ENCODE data around the gene AUTS2. TPM values are rescaled to one million over a fixed set of nuclear protein-coding genes. Genes with fewer than 3 reads are reported as not detected.

AUTS2 gene
- total RNA-seq, 1 experiment from 2014 or later = 2.3 TPM

DNA sequence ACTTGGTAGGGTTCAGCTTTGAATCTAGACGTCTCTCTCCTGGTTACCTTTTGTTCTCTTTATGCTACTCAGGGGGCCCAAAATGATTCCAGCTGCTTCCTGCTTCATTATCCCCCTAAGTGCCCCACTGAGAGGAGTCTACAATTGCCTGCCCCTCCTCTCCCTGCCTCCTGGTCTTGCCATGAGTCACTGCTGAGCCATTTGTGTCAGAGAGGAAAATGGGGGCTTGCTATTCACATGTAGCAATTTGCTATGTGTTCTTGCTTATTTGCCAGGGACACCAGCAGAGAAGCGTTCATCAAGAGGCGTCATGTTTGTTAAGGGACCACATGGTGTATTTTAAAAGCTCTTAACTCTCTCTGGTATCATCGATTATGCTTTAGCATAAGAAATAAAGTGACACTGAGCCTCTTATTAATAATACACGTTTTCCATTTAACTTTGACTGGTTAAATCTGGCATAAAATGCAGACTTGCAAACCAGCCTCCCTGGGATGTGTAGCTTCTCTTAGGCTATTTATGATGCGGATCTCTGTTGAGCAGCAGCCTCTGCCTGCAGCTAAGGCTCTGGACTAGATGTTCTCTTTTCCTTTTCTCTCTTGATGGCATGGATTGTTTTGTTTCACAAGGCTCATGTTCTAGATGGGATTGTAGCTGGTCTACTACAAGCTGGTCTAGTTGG is 239.3 kb downstream of the AUTS2 start:
- no peak for DNase-seq (ENCODE audit: low read depth)
- in situ Hi-C loops (cut with HindIII; ENCODE audit: low pct_unique_long_range_greater_than_20kb, low sequenced_read_pairs) = no loop called here

DNA sequence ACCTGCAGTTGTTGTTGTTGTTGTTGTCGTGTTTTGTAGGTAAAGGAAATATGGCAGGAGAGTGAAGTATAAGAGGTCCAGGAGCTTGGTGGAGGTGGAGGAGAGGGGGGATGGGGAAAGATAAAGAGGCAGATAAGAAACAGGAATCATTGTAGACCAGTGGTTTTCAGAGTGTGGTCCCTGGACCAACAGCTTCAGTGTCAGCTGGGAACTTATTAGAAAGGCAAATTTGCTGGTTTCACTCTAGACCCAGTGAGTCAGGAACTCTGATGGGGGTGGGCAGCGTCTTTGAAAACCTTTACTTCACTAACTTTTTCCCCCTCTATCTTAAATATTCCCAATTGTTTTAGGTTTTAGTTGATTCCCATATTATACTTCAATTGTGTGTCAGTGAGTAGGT is 241.5 kb downstream of the AUTS2 start:
- in situ Hi-C loops (cut with HindIII; ENCODE audit: low pct_unique_long_range_greater_than_20kb, low sequenced_read_pairs) = no loop called here
- DNase-seq (ENCODE audit: low read depth) = no peak

DNA sequence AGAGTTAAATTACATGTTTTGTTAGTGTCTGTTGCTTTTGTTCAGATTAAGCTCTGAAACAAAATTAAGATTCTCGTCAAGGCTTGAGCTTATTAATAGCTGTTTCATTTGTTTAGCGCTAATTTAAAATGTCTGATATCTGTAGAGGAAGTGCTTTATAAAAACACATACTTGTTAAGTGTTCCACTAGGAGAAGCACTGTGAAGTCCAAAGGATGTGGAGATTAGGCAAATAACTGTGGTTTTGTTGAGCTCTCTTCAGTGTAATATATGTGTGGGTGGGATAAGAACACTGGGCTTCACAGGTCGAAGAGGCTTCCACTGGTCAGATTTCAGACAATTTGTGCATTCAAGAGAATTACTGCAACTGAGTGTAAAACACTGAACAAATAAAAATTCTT is 242.0 kb downstream of the AUTS2 start:
- in situ Hi-C loops (cut with HindIII; ENCODE audit: low pct_unique_long_range_greater_than_20kb, low sequenced_read_pairs) = no loop called here

DNA sequence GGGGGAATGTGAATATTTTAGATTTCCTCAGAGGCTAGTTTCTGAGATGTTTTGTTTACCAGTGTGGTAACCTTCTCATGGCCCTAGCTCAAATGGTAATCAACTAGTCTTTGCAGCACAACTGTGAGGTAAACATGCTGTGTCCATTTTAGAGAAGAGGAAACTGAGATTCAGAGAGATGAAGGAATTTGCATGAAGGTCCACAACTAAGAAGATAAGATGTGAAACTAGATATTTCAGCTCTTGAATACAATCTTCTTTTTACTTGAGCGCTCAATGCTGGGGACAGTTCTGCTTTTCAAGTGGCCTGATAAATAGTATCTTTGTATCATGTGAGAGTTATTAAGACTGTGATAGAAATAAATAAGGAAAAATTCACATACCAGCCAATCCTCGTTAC is 245.4 kb downstream of the AUTS2 start:
- in situ Hi-C loops (cut with HindIII; ENCODE audit: low pct_unique_long_range_greater_than_20kb, low sequenced_read_pairs) = no loop called here
- DNase-seq (ENCODE audit: low read depth) = no peak

More for the DNA sequence above, 242.0 kb downstream of the AUTS2 start:
- no peak for DNase-seq (ENCODE audit: low read depth)

DNA sequence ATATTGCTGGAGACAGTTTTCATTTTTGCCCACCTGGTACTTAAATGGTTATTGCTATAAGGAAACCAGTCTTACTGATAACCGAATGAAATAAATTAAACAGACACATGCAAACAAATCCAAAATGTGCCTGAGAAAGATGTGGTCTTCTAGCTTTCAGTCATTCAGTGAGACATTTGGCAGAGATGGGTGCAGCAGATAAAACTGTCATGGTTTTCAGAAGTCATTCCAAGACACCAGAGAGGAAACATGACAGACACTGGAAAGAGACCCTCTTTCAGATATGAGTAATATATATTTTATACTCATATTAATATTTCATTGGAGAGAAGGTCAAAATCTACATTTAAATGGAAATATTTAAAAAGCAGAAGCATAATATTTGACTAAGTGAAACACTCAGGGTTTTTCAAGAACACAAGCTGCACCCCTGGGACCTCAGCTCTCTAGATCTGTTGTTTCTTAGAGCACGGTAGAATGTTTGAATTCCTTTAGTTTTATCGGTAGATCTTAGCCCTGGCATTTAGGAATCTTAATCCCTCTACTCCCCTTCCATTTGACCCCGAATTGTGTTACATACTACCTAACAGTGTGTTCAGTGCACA is 246.1 kb downstream of the AUTS2 start:
- in situ Hi-C loops (cut with HindIII; ENCODE audit: low pct_unique_long_range_greater_than_20kb, low sequenced_read_pairs) = no loop called here
- no peak for DNase-seq (ENCODE audit: low read depth)

DNA sequence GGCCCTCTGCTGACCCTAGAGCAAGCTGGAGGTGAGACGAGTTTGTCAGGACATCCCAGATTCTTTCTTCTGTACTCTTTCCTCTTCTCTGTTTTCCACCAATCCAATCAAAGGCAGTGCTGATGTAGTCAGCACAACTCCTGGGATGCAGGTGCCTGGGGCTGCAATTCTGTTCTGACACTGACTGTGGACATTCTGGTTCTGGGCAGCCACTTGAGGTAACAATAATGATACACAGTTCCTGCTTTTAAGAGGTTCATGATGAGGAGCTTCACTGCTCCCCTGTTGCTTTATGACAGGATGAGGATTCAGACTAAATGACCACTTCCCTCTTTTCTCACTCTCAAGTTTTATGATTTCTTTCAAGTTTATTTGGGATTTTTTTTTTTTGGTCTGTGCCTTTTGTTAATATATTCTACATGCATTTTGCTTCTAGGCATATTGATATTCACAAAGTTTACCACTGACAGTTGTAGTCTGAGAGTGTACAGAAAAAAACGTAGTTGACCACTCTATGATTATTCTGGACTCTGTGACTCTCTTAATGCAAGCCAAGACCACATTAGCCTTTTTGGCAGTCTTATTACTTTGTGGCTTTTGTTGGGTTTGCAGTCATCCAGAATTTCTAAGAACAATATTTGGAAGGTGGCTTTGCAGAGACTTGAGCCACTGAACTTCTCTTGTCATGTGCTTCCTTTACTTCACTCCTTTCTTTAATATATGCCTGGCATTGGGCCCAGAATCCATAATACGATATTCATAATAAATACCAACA is 247.6 kb downstream of the AUTS2 start:
- no peak for DNase-seq (ENCODE audit: low read depth)
- in situ Hi-C loops (cut with HindIII; ENCODE audit: low pct_unique_long_range_greater_than_20kb, low sequenced_read_pairs) = no loop called here

DNA sequence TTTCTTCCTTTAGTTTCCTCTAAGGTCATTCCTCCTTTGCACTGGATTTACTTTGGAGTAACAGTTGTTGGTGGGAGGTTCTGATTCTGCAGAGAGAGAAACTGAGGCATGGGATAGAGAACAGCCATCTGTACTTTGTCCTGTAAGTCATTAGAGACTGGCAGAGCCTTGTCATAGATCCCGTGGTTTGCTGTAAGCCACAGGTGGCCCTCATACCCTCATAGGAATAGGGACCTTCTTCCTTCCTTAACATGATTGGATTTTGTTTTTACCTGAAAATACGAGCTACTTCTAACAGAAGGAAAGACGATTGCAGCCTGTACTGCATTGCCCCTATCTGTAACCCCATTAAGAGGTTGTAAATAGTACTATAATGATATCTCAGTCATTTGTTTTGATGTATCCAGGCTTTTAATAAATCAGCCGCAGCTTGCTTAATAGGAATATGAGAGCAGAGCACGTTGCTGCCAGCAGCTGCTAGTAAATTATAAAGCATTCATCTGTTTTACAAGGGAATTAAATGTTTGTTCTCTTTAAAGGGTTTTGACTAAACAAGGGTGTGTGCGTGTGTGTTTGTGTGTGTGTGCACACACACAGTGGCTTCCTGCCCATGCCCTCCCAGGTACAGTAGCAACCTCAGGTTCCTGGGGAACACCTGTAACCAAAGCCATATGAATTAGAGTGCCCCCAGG is 249.8 kb downstream of the AUTS2 start:
- DNase-seq (ENCODE audit: low read depth) = no peak

DNA sequence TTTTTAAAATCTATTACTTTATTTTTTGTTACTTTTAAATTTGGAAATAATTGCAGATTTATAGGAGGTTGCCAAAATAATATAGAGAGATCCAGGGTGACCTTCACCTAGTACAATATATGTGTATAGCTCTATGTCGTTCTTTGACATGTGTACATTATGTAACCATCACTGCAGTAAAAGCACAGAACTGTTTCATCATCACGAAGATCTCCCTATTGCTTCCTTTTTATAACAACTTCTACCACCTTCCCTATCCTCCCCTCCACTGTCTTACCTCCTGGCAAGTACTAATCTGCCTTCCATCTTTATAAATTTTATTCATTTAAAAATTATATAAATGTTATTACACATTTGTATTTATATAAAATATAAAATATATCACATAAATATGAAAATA is 251.0 kb downstream of the AUTS2 start:
- in situ Hi-C loops (cut with HindIII; ENCODE audit: low pct_unique_long_range_greater_than_20kb, low sequenced_read_pairs) = no loop called here

More for the DNA sequence above, 249.8 kb downstream of the AUTS2 start:
- in situ Hi-C loops (cut with HindIII; ENCODE audit: low pct_unique_long_range_greater_than_20kb, low sequenced_read_pairs) = no loop called here

DNA sequence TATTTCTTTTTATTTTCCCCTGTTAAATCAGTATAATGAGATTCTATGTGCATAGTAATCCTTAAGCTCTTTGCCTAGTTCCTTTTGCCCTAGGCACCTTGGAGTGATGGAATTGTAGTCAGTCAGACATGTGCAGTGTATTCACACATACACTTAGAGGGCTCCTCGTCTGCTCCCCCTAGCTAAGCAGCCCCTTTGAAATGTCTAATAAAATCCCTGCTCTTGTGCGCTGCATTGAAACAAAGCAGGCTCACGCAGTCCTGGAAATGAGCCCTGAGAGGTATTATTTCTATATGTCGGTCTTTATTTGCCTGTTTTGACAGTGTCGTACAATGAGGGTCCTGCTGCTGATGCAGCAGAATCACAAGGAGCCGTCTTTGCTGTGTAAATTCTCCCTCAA is 258.7 kb downstream of the AUTS2 start:
- no peak for DNase-seq (ENCODE audit: low read depth)
- in situ Hi-C loops (cut with HindIII; ENCODE audit: low pct_unique_long_range_greater_than_20kb, low sequenced_read_pairs) = no loop called here

More for the DNA sequence above, 251.0 kb downstream of the AUTS2 start:
- no peak for DNase-seq (ENCODE audit: low read depth)

DNA sequence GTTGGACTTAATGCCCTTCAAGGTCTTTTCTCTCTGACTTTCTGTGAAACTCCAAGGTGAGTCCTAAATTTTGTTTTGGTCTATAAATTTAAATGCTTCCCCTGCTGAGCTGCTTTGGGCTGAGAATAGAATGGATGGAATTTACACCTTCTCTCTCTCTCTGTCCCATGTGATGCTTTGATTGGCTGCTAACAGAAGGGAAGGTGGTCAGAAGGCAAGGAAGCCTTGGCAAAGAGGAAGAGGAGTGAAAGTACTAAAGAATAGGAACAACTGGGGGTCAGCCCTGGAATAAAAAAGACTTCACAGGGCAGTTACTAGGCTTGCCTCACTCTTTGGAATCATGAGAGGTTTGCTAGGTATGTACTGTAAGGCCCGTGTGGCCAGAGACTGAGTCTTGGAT is 260.2 kb downstream of the AUTS2 start:
- in situ Hi-C loops (cut with HindIII; ENCODE audit: low pct_unique_long_range_greater_than_20kb, low sequenced_read_pairs) = no loop called here
- DNase-seq (ENCODE audit: low read depth) = no peak

DNA sequence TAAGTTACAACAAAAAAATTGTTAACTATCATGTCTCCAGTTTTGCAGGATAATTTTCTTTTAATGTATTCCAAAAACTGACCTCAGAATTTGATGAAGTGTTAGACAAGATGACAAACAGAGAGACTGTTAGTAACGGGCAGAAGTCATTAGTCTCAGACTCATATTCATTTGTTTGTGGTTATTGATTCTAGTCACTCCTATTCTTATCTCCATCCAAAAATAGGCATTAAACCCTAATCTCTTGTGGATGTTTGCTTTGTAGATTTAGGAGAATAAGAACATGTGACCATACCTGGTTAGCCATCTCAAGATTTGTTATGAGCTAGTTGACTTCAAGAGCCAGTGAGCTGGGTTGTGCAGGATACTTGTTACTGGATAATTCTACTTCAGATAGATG is 261.1 kb downstream of the AUTS2 start:
- in situ Hi-C loops (cut with HindIII; ENCODE audit: low pct_unique_long_range_greater_than_20kb, low sequenced_read_pairs) = no loop called here
- no peak for DNase-seq (ENCODE audit: low read depth)

DNA sequence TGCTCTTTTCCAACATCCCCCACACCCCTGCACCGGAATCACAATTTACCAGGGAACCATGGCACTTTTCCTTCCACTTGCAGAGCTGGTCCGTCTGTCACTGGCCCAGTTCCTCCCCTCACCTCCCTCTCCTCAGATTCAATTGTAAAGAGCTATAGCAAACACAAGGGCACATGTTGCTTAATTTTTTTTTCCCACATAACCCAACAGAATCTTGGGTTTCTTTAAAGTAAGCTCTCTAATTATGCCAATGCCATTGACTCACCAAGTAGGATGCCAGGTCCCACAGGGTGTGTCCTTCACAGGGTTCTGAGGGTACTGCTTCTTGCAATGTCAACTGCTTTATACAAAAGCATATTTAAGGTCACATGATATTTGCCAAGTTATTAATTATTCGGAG is 262.2 kb downstream of the AUTS2 start:
- in situ Hi-C loops (cut with HindIII; ENCODE audit: low pct_unique_long_range_greater_than_20kb, low sequenced_read_pairs) = no loop called here
- DNase-seq (ENCODE audit: low read depth) = no peak

DNA sequence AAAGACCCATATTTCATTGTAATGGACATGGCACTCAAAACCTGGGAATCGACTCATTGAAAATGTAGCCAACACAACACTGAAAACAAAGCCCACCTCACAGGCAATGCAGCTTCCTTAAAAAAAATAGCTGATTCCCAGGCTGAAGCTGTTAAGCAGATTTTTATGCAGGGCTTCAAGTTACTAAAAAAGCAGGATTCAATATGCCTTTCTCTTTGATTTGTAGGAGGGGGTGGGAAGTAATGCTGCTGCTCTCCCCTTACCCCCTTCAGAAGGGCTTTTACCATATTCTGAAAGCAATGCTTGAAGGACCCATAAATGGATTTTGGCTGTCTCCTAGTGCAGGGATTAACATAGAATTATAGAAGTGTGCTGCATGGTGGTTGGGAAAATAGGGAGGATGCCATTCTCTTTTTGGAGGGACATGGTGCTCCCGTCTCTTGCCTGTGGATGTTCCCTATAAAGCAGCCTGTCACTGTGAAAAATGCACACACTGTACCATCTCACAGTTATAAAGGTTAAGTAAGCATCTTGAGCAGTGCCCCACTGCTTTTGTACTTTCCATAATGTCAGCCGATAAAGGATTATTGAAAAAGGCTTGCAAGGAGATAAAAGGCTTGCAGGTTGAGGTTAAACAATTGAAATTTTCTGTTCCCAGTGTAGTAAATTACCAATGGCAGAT is 262.8 kb downstream of the AUTS2 start:
- DNase-seq (ENCODE audit: low read depth) = no peak
- in situ Hi-C loops (cut with HindIII; ENCODE audit: low pct_unique_long_range_greater_than_20kb, low sequenced_read_pairs) = no loop called here

DNA sequence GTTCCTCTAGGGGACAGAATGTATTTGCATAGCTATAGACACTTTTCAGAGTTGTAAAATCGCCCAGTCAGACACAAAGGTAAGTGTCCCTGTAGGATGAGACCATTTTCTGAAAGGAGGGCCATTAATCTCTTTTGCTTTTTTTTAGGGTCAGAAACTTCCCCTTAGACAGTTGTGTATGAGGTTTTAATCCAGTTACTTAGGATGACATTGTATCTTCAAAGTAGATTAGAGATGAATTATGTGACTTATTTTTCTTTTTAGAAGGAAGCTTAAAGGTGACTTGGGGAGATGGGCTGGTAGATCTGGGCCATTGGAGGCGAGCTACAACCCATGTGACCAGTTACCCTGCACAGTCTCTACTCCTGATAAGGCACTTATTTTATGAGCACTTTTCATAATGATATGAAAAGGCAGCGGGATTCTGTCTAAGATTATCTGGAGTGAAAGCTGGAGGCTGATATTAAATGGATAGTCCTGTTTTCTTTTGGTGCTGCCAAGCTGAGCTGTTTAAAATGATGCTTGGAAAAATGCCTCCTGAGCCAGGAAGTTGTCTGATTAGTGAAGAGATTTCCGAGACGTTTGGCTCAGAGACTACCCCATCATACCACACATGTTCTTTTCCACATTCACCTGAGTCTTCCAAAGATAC is 264.3 kb downstream of the AUTS2 start:
- DNase-seq (ENCODE audit: low read depth) = no peak
- in situ Hi-C loops (cut with HindIII; ENCODE audit: low pct_unique_long_range_greater_than_20kb, low sequenced_read_pairs) = no loop called here

DNA sequence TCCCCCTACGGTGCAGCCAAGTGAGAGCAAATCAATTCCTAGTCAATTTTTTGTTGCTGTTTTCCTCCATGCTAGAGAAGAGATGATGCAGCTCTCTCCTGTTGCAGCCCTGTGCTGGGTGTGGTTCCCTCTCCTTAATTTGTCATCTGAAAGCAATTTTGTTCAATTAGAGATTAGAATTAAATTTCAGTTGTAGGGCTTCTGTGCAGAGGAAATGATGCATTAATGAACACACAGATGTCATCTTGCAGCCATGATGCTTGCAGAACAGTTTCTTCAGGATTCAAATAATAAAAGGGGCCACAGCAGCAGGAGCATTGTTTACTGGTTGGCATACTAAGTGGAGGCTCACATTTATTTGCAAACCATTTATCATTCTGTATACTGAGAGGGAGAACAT is 266.0 kb downstream of the AUTS2 start:
- in situ Hi-C loops (cut with HindIII; ENCODE audit: low pct_unique_long_range_greater_than_20kb, low sequenced_read_pairs) = no loop called here
- DNase-seq (ENCODE audit: low read depth) = no peak

DNA sequence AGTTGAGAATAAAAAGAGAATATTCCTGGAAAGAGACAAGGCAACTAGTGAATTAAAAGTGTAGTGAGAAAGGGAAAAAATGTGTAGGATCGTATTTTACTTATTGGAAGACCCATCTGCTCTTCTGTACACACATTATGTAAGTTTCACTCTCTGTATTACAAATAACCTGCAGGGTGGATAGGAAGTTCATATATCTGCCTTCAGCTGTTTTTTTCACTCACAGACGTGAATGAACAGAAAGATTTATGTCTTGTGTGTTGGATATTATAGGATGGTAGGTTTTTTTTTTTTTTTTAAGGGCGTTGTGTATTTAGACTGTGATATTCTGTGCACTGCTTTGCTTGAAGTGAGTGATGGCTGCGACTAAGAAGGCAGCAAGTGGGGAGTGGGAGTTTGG is 266.5 kb downstream of the AUTS2 start:
- in situ Hi-C loops (cut with HindIII; ENCODE audit: low pct_unique_long_range_greater_than_20kb, low sequenced_read_pairs) = no loop called here
- DNase-seq (ENCODE audit: low read depth) = no peak

DNA sequence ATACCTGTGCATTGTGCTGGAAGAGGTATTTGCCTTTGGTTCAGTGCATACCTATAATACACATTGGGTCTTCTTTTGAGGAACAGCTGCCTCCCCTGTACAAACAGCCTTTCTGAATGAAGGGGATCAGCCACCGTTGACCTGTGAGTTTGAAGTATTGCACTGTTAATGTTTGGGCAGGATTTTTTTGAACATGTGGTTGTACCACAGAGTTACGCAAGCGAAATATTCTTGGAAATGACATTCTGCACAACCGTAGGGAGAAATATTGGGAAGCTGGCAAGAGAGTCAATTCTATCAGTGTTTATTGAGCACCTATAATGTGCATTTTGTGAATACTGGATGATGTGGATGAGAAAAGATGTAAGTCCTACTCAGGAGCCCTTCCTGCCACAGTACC is 270.6 kb downstream of the AUTS2 start:
- in situ Hi-C loops (cut with HindIII; ENCODE audit: low pct_unique_long_range_greater_than_20kb, low sequenced_read_pairs) = no loop called here
- no peak for DNase-seq (ENCODE audit: low read depth)
